GM12878 (cell line): Measurements from ENCODE around the gene ENPP6. TPM values are rescaled to one million over a fixed set of nuclear protein-coding genes. Genes with fewer than 3 reads are reported as not detected.

ENCODE experiments used
- ATF7 ChIP-seq: fragments of 450-650 bp; IDR thresholded peaks from 2 replicates; pipeline ENCODE4 v1.6.1; 2016; ENCODE audit warnings: low read depth, mild to moderate bottlenecking
- BMI1 ChIP-seq: fragments of 450-650 bp; IDR thresholded peaks from 2 replicates; pipeline ENCODE4 v1.6.1; 2016; ENCODE audit warnings: mild to moderate bottlenecking, moderate library complexity, borderline replicate concordance
- CBFB ChIP-seq: IDR thresholded peaks from 2 replicates; pipeline ENCODE4 v1.6.1; 2016; ENCODE audit warnings: antibody characterized with exemption, low read depth
- E2F4 ChIP-seq: IDR thresholded peaks from 2 replicates; pipeline ENCODE4 v1.6.1; 2012; ENCODE audit warnings: low read depth, low read length, improper control_type of control experiment
- EP300 ChIP-seq, 2 experiments: fragments of 150-350 bp in 1 of 2; IDR thresholded peaks; 2 replicates each; pipeline ENCODE4 v1.6.1; 2011 to 2012; ENCODE audit warnings: low read depth in 2 of 2, low read length in 2 of 2, borderline replicate concordance in 1 of 2, improper control_type of control experiment in 1 of 2, inconsistent platforms in 1 of 2; ENCODE audit not compliant: control insufficient read depth in 1 of 2
- HDAC2 ChIP-seq: fragments of 200-600 bp; sonication (generic); IDR thresholded peaks from 2 replicates; pipeline ENCODE4 v1.6.1; 2017
- MEF2A ChIP-seq: IDR thresholded peaks from 2 replicates; pipeline ENCODE4 v1.6.1; 2011; ENCODE audit warnings: low read depth, mild to moderate bottlenecking, low read length, moderate library complexity; ENCODE audit not compliant: insufficient read depth
- NBN ChIP-seq: fragments of 450-650 bp; IDR thresholded peaks from 2 replicates; pipeline ENCODE4 v1.6.1; 2016
- POLR2AphosphoS5 ChIP-seq: IDR thresholded peaks from 2 replicates; pipeline ENCODE4 v1.6.1; 2011; ENCODE audit warnings: mild to moderate bottlenecking, low read length, inconsistent platforms
- PRDM15 ChIP-seq: fragments of 450-650 bp; formaldehyde crosslinking; IDR thresholded peaks from 2 replicates; pipeline ENCODE4 v1.4.0; 2020; ENCODE audit warnings: mild to moderate bottlenecking, moderate library complexity
- RCOR1 ChIP-seq: conservative IDR thresholded peaks from 2 replicates; pipeline ENCODE4 v1.6.1; 2012; ENCODE audit warnings: low read depth, low read length, improper control_type of control experiment
- RELA ChIP-seq: fragments of 450-650 bp; IDR thresholded peaks from 2 replicates; pipeline ENCODE4 v1.8.0; 2014; ENCODE audit warnings: borderline replicate concordance; ENCODE audit not compliant: partially characterized antibody
- SIN3A ChIP-seq: IDR thresholded peaks from 2 replicates; pipeline ENCODE4 v1.6.1; 2012; ENCODE audit warnings: low read depth, low read length, improper control_type of control experiment
- SMAD1 ChIP-seq: fragments of 450-650 bp; IDR thresholded peaks from 2 replicates; pipeline ENCODE4 v1.6.1; 2018; ENCODE audit warnings: mild to moderate bottlenecking, low read depth; ENCODE audit not compliant: partially characterized antibody
- SP1 ChIP-seq: IDR thresholded peaks from one replicate; pipeline ENCODE4 v1.6.1; 2011; ENCODE audit warnings: low read depth, low read length
- SREBF2 ChIP-seq: IDR thresholded peaks from 2 replicates; pipeline ENCODE4 v1.6.1; 2012; ENCODE audit warnings: mild to moderate bottlenecking, low read length
- STAT3 ChIP-seq: IDR thresholded peaks from 2 replicates; pipeline ENCODE4 v1.6.1; 2011; ENCODE audit warnings: low read depth, low read length, improper control_type of control experiment
- TAF1 ChIP-seq: IDR thresholded peaks from 2 replicates; pipeline ENCODE4 v1.6.1; 2011; ENCODE audit warnings: mild to moderate bottlenecking, low read depth, low read length, borderline replicate concordance
- TCF12 ChIP-seq: IDR thresholded peaks from 2 replicates; pipeline ENCODE4 v1.6.1; 2011; ENCODE audit warnings: low read depth, mild to moderate bottlenecking, low read length
- USF1 ChIP-seq: IDR thresholded peaks from 2 replicates; pipeline ENCODE4 v1.6.1; 2011; ENCODE audit warnings: borderline replicate concordance, low read depth, mild to moderate bottlenecking, moderate library complexity, mixed read lengths, low read length; ENCODE audit not compliant: insufficient read depth; ENCODE audit errors: extremely low read length
- USF2 ChIP-seq: IDR thresholded peaks from 2 replicates; pipeline ENCODE4 v1.6.1; 2011; ENCODE audit warnings: low read depth, low read length, improper control_type of control experiment, borderline replicate concordance
- ZSCAN29 ChIP-seq: fragments of 450-650 bp; IDR thresholded peaks from 2 replicates; pipeline ENCODE4 v1.6.1; 2017; ENCODE audit warnings: mild to moderate bottlenecking, moderate library complexity
- polyA plus RNA-seq, 11 experiments: library from polyadenylated mRNA; depleted of rRNA in 4 of 11; unstranded in 6 of 11; stranded (reverse) in 5 of 11; fragments of >200 nt; fragmentation: Nextera tagmentation in 4 of 11; fragmentation: Illumina TruSeq in 1 of 11; extraction: Ambion mirVana in 4 of 11; extraction: Trizol in 1 of 11; gene quantifications; 1 replicate in 1 of 11; 2 replicates in 10 of 11; pipeline versions ENCODE4 v1.2.1 to v1.2.3, GENCODE V29; 2011 to 2016; ENCODE audit warnings: inconsistent platforms in 2 of 11, missing spikeins in 2 of 11, low read depth in 1 of 11
- total RNA-seq, 4 experiments: library from RNA; depleted of rRNA in 3 of 4; stranded (reverse); fragments of >200 nt in 3 of 4; fragmentation: Illumina TruSeq in 1 of 4; extraction: Trizol in 1 of 4; gene quantifications; 2 replicates each; pipeline versions ENCODE4 v1.2.1 to v1.2.3, GENCODE V29; 2013 to 2021

The ENPP6 gene
- total and polyA plus RNA-seq, 10 of the 15 experiments (the other 5 are each of a cell fraction or from before 2014, with no cell fraction given): 0.04 to 1.0 (median 0.44) TPM; not detected in 1

- no peak for TF ChIP-seq USF1
- TF ChIP-seq SREBF2: no peak
- TF ChIP-seq E2F4: no peak
- TF ChIP-seq ATF7: 0 out of 2 replicates have a peak, but pooled peaks have one; percentile 34
- TF ChIP-seq TAF1: peak; percentile 30; the same call in 1 of the 2 replicates
- no peak for TF ChIP-seq HDAC2
- TF ChIP-seq BMI1: no peak
- no peak for TF ChIP-seq SP1
- no peak for TF ChIP-seq PRDM15 (CRISPR knock-in tag)
- TF ChIP-seq EP300 (IDR thresholded peaks at IDR 0.05; ENCODE audit: borderline replicate concordance in 1 of 2, control insufficient read depth in 1 of 2, low read depth in 2 of 2, low read length in 2 of 2): no peak
- TF ChIP-seq TCF12: no peak
- peak; percentile 47 for TF ChIP-seq RELA
- no peak for TF ChIP-seq RCOR1
- TF ChIP-seq NBN: peak; percentile 26; the same call in 1 of the 2 replicates
- 0 out of 2 replicates have a peak, but pooled peaks have one; percentile 44 for TF ChIP-seq CBFB
- TF ChIP-seq POLR2AphosphoS5: no peak
- TF ChIP-seq SMAD1: no peak
- TF ChIP-seq MEF2A: peak; percentile 50; the same call in 1 of the 2 replicates
- TF ChIP-seq USF2: no peak
- TF ChIP-seq SIN3A: no peak
- TF ChIP-seq ZSCAN29: no peak
- TF ChIP-seq STAT3: no peak
These were observed 46.4 kb upstream of the ENPP6 start (continued) for GRCh38 chr4:184263910-184264732.
